GM19438 (cell line): ENCODE data around the gene PCGF3.
"Not testable (repeated sequence)": the region's sequence is repeated elsewhere in the genome, so short reads cannot be mapped to it uniquely, and the experiment has no call there.

Experiments used
- ATAC-seq: cut with Tn5 transposase; IDR thresholded peaks from one replicate; pipeline ENCODE4 v1.9.1; 2021; ENCODE audit warnings: low read depth; ENCODE audit not compliant: unreplicated experiment

PCGF3 gene

DNA sequence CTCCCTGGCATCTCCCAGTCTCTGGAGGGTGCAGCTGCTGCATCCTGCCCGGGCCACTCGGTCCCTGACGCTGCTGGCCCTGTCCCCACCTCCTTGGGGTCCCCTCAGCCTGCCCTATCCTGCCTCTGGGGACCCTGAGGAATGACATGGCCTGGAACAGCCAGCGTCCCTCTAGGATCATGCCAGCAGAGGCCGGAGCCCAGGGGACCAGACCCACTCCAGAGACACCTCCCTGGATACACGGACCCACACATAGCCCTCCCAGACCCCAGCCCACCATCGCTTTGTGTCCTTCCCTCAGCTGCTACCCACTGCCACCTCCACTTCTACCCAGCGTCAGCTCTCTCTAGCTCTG is 84.8 kb downstream of the PCGF3 start:
- ATAC-seq = no peak

DNA sequence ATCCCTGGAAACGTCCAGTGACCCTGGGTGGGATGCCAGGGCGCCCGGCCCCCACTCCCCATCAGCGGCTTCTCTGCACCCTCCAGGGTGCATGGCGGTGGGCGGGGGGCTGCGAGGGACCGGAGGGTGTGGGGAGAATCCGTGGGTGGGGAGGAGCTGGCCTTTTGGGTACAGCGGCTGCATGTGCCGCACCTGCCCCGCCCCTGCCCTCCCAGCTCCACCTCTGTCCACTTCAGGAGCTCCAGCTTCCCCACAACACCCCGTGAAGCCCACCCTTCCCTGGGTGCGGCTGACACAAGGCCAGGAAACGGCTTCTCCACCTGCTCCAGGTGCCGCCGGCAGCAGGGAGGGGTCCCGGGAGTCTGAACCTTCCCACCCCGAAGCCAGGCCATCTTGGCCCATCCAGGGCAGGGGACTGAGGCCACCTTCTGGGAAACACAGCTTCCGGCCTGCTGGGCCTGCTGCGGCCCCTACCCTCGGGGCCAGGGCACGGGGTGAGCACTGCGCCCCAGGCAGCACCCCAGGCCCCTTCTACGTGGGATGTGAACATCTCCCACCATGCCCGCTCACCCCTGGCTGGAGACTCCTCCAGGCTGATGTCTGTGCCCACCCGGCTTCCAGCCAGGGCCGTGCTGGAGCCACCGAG is 85.7 kb downstream of the PCGF3 start:
- no peak for ATAC-seq

- no peak for ATAC-seq
Measured at GRCh38 chr4:791898-792625, 86.4 kb downstream of the PCGF3 start.

GRCh38 chr4:792626-793092 is 87.0 kb downstream of the PCGF3 start:
- no peak for ATAC-seq

DNA sequence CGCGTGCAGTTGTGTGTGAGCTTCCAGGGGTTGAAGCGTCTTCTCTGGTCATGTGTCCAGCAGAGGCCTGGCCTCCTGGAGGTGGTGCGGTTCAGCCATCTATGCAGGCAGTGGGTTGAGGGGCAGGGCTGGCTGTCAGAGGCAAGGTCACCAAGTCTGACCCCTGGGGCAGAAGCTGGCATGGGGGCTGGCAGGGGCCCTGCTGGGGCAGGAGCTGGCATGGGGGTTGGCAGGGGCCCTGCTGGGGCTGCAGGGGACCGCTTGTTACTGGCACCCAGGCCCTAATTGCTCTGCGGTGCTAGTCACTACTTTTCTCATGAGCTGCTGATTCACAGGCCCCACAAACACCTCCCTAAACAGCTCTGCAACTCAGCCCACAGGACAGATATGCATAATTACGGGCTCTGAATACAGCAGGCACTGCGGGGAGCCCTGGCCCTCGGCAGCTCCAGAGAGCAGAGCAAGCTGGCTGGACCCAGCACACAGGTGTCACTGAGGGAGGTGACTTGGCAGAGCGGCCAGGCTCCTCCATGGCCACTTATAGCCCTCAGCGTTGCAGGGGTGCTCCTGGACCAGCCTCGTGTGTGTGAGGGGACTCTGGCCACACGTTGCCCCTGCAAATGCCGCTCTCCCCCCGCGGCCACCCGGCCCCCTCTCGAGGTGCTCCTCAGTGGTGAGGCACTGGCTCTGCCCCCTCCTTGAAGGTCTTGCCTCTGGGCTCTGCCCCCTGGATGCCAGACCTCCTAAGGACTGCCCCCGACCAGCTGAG is 87.6 kb downstream of the PCGF3 start:
- ATAC-seq = no peak

DNA sequence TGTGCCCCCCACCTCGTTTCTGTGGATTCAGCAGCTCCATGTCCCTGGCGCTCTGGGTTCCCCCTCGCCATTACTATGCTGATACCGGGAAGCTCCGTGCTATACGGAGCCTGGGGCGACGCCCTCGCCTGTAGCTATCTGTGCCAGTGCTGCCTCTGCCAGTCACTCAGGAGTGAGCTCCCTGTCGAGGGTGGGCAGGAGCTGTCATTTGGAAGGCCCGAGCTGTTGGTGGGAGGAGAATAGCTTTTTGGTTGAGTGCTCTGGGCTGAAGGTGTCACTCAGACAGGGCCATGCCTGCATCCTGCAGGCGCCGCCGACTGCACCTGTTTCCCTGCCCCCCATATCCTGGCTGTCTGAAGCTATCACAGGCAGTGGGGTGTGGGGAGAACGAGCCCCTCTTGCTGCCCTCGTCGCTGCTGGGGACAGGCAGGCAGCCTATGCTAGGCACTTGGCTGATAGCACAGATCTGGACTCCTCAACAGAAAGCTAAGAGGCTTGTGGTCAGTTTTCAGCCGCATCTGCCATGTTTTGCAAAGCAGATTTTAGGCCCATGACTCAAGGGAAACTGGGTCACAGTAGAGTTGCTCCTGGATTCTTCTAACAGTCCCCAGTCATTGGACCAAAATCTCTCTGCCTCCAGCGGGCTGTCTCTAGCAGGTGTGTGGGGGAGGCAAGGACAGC is 88.4 kb downstream of the PCGF3 start:
- ATAC-seq = peak; percentile 48

GRCh38 chr4:794900-795725 is 89.5 kb downstream of the PCGF3 start:
- ATAC-seq = no peak

DNA sequence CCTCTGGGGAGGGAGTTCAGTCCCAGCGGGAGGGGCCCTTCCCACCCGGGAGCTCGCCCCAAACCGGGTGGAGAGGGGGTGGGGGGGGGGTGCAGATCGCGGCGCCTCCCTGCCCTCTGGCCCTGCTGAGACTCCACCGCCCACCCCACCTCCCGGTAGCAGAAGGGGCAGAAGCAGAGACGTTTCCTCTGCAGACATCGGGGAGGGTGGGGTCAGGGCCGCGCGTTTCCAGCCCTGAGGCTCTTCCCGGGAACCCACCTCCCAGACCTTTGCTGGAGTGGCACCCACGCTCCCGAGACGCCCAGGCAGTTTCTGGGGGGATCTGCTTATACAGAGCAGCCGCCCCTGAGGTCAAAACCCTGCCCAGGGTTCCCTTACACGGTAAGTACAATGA is 90.1 kb downstream of the PCGF3 start:
- ATAC-seq = no peak

DNA sequence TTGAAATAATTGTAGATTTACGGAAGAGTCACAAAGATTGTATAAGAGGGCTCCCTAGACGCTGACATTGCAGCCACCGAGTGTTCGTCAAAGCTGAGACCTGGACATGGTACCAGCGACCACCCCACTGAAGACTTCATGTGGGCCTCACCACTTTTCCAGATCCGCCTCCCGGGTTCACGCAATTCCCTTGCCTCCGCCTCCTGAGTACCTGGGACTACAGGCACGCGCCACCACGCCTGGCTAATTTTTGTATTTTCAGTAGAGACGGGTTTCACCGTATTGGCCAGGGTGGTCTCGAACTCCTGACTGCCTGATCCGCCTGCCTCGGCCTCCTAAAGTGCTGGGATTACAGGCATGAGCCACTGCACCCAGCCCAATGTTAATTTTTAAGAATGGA is 90.6 kb downstream of the PCGF3 start:
- no peak for ATAC-seq

DNA sequence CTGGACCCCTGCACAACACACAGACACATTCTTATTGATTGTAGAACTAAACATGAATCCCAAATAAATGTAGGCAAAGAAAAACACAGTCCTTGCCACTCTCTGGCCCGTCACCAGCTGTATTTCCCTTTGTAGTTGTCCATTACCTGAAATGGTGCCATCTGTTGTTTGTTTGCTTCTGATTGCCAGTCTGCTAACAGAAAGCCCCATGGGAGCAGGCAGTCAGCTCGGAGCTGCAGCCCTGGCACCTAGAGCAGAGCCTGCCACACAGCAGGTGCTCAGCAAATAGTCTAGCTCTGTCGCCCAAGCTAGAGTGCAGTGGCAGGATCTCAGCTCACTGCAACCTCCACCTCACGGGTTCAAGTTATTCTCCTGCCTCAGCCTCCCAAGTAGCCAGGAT is 91.4 kb downstream of the PCGF3 start:
- ATAC-seq = no peak

GRCh38 chr4:801436-802124 is 95.9 kb downstream of the PCGF3 start:
- no peak for ATAC-seq

GRCh38 chr4:803884-804283 is 98.3 kb downstream of the PCGF3 start:
- no peak for ATAC-seq

- ATAC-seq = no peak
Measured at GRCh38 chr4:804804-805203, 99.2 kb downstream of the PCGF3 start.

DNA sequence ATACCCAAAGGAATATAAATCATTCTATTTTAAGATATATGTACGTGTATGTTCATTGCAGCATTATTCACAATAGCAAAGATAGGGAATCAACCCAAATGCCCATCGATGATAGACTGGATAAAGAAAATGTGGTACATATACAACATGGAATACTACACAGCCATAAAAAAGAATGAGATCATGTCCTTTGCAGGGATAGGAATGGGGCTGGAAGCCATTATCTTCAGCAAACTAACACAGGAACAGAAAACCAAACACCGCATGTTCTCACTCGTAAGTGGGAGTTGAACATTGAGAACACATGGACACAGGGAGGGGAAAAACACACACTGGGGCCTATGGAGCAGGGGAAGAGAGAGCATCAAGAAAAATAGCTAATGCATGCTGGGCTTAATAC is 101.3 kb downstream of the PCGF3 start:
- ATAC-seq = not testable (repeated sequence)

- no peak for ATAC-seq
Measured at GRCh38 chr4:807792-808191, 102.2 kb downstream of the PCGF3 start.

DNA sequence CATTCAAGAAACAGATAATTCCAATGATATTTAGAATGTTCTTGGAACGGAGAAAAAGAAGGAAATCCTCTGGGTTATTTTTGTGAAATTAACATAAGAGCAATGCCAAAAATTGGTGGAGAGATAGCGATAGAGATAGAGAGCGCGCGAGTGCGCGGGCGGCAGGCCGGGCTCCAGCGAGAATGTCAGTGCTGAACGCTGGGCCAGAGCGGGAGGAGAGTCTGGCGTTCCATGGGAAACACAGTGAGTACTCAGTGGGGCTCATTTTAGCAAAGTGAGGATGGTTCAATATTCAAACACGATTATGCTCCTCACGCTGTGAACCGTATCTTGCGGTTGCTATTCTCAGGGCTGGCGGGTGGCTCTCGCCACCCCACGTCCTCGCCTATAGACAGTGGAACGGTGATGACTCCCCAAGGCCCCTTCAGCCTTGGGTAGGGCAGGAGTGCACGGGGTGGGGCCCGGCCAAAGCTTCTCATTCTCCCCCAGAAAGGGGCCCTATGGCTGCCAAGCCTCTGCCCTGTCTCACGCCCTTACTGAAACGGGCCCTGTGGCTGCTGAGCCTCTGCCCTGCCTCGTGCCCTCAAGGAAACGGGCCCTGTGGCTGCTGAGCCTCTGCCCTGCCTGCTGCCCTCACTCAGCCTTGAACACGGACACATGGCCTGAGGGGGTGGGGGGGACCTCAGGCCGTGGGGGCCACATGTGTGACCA is 103.4 kb downstream of the PCGF3 start:
- ATAC-seq = no peak

DNA sequence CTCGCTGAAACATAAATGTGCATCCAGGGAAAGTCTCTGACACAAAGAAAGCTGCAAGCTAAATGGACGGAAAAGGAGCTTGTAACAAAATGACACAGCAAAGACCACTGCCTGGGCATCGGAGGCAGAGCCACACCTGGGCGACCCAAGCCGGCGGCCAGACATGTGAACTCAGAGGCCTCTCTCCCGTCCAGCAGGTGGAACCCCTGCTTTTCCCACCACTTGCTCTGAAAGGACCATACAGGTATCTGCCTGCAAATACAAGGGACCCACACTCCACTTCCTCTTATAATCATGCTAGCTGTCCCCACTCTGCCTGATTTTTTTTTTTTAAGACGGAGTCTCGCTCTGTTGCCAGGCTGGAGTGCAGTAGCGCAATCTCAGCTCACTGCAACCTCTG is 108.3 kb downstream of the PCGF3 start:
- no peak for ATAC-seq

DNA sequence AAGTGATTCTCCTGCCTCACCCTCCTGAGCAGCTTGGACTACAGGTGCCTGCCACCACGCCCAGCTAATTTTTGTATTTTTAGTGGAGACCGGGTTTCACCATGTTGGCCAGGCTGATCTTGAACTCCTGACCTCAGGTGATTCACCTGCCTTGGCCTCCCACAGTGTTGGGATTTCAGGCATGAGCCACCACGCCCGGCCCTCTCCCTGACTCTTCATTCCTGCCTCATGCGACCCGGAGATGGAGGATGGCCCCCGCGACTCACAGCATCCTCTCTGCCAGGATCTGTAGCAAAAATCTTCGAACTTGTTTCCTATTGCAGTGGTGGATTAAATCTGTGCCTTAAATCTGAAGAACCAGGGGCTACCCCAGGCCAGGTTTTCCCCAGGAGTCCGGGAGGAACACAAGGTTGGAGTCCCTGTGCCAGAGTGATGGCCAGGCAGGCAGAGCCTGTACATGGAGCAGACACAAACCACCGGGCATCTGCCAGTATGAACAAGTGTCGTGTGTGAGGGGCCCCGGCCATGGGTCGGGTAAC is 108.7 kb downstream of the PCGF3 start:
- no peak for ATAC-seq
